HFFc6 (cell line): ENCODE results near the gene SORCS2. TPM values are rescaled to one million over a fixed set of nuclear protein-coding genes. Genes with fewer than 3 reads are reported as not detected.

Source experiments
- DNase-seq: peaks from one replicate; pipeline ENCODE4 v3.0.0-alpha.2; 2018
- H3K27ac Mint-ChIP-seq: 2 replicates; pipeline ENCODE4 v1.8.0; 2020; ENCODE audit warnings: mild to moderate bottlenecking, mixed read lengths
- H3K27me3 Mint-ChIP-seq: 2 replicates; pipeline ENCODE4 v1.8.0; 2021; ENCODE audit warnings: mild to moderate bottlenecking, moderate library complexity, mixed read lengths; ENCODE audit not compliant: insufficient read depth
- H3K36me3 Mint-ChIP-seq: 2 replicates; pipeline ENCODE4 v1.8.0; 2021; ENCODE audit warnings: low read depth, mixed read lengths
- H3K4me1 Mint-ChIP-seq: 2 replicates; pipeline ENCODE4 v1.8.0; 2020; ENCODE audit warnings: low read depth, mixed read lengths
- H3K4me3 Mint-ChIP-seq: 2 replicates; pipeline ENCODE4 v1.8.0; 2020; ENCODE audit warnings: mild to moderate bottlenecking, moderate library complexity, mixed read lengths
- H3K9me3 Mint-ChIP-seq: 2 replicates; pipeline ENCODE4 v1.8.0; 2020; ENCODE audit warnings: mild to moderate bottlenecking, mixed read lengths
- CTCF ChIP-seq: fragments of 200-600 bp; sonication (generic); IDR thresholded peaks from 2 replicates; pipeline ENCODE4 v1.5.0; 2021; ENCODE audit warnings: antibody characterized with exemption, mild to moderate bottlenecking
- total RNA-seq, 6 experiments: library from RNA; stranded (reverse); fragmentation: NEBNext Ultra II Directional; extraction: Animal tissue kit (Norgen Biotek cat#: 25700); gene quantifications; 2 replicates in 1 of 6; 3 replicates in 5 of 6; pipeline ENCODE4 v1.2.3, GENCODE V29; 2021

The SORCS2 gene
- total RNA-seq, 6 experiments from 2014 or later = 0.05 to 0.15 (median 0.12) TPM; not detected in 3

GRCh38 chr4:7664106-7664505, 471.8 kb downstream of the SORCS2 start:
- DNase-seq = no peak
- no peaks in the 10 kb centered on the region for H3K9me3 Mint-ChIP-seq
- H3K4me1 Mint-ChIP-seq = no peaks in the 10 kb centered on the region
- H3K36me3 Mint-ChIP-seq = no peaks in the 10 kb centered on the region
- H3K27me3 Mint-ChIP-seq = peaks cover 25% of the 10 kb centered on the region
- H3K27ac Mint-ChIP-seq = no peak overlapping the region
- no peak overlapping the region for H3K4me3 Mint-ChIP-seq
- TF ChIP-seq CTCF = no peak

- Mint-ChIP-seq H3K27ac (no peak overlapping the region; the same call in 1 of the 2 replicates), H3K4me1 (no peaks in the 10 kb centered on the region), H3K27me3 (peaks cover 25% of the 10 kb centered on the region), H3K9me3 (no peaks in the 10 kb centered on the region), H3K36me3 (no peaks in the 10 kb centered on the region), H3K4me3 (no peak overlapping the region)
- TF ChIP-seq CTCF = no peak
- no peak for DNase-seq
These were observed 473.0 kb downstream of the SORCS2 start for GRCh38 chr4:7665321-7665720.

GRCh38 chr4:7666011-7666410, 473.7 kb downstream of the SORCS2 start:
- no peaks in the 10 kb centered on the region for H3K9me3 Mint-ChIP-seq
- TF ChIP-seq CTCF = no peak
- peaks cover 28% of the 10 kb centered on the region for H3K27me3 Mint-ChIP-seq
- no peaks in the 10 kb centered on the region for H3K4me1 Mint-ChIP-seq
- H3K36me3 Mint-ChIP-seq = no peaks in the 10 kb centered on the region
- H3K27ac Mint-ChIP-seq = no peak overlapping the region
- H3K4me3 Mint-ChIP-seq = no peak overlapping the region
- DNase-seq = no peak

DNA sequence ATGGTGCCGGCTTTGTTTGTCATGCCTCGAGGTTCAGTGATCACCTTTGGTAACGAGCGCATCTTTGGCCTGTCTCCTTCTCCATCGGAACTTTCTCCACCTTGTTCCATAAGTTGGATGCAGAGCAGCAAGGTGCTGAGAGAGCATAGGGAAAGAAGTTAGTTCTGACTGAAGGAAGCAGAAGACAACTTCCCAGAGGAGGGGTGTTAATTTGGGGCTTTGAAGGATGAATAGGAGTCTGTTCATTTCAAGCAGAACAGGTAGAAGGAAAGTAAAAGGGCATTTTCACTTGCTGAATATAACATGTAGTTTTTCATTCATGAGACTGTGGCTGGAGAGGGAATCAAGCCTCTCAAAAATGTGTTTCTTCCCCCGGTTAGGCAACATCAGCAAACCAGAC, 474.4 kb downstream of the SORCS2 start:
- no peak overlapping the region for H3K4me3 Mint-ChIP-seq
- H3K9me3 Mint-ChIP-seq = no peaks in the 10 kb centered on the region
- H3K27ac Mint-ChIP-seq = no peak overlapping the region
- DNase-seq = no peak
- H3K36me3 Mint-ChIP-seq = no peaks in the 10 kb centered on the region
- TF ChIP-seq CTCF = no peak
- peaks cover 32% of the 10 kb centered on the region for H3K27me3 Mint-ChIP-seq
- no peaks in the 10 kb centered on the region for H3K4me1 Mint-ChIP-seq

DNA sequence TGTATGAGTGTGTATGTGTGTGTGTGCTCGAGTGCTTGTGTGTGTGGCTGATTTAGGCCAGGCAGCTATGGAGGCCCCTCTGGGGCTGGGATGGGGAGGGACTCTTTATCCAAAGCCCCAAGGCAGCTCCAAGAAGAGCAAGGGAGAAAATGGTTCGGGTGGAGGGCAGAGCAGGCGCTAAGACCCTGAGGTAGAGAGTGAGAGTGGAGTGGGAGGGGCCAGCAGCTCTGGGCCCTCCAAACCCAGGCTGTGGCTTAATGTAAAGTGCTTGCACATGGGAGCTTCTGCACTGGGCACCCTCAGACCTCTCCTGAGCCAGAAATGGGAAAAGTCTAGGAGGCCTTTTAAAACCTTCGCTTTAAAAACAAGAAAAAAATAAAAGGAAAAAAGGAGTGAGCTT, 475.9 kb downstream of the SORCS2 start:
- Mint-ChIP-seq H3K9me3 (no peaks in the 10 kb centered on the region), H3K27me3 (peaks cover 37% of the 10 kb centered on the region), H3K4me1 (no peaks in the 10 kb centered on the region), H3K4me3 (no peak overlapping the region), H3K27ac (no peak overlapping the region), H3K36me3 (no peaks in the 10 kb centered on the region)
- no peak for TF ChIP-seq CTCF
- no peak for DNase-seq

DNA sequence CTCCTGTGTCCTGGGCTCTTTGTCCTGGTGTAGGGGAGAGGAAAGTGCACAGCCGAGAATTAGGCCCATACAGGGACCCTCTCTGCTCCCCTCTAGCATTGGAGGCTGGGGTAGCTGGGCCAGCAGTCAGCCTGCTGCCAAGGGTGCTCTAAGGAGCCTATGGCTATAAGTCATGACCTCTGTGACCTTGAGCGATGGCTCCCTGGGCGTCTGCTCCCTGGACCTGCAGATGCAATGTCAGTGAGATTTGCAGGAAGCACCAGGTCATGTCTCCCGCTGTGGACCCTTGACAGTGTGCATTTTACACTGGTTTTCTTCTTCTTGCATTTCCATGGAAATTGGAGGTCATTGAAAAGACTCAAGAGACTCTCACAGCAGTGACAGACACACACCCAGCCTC, 476.5 kb downstream of the SORCS2 start:
- H3K4me3 Mint-ChIP-seq = no peak overlapping the region
- H3K27me3 Mint-ChIP-seq = peaks cover 39% of the 10 kb centered on the region
- no peak overlapping the region for H3K27ac Mint-ChIP-seq
- DNase-seq = no peak
- H3K9me3 Mint-ChIP-seq = no peaks in the 10 kb centered on the region
- no peak for TF ChIP-seq CTCF
- H3K36me3 Mint-ChIP-seq = no peaks in the 10 kb centered on the region
- H3K4me1 Mint-ChIP-seq = no peaks in the 10 kb centered on the region
